Transverse colon (tissue), 4 donors: ENCODE data around the gene TCN2. TPM values are rescaled to one million over a fixed set of nuclear protein-coding genes. Genes with fewer than 3 reads are reported as not detected.

ENCODE experiments used
- DNase-seq: peaks from one replicate; pipeline ENCODE4 v3.0.0-alpha.2; 2019
- H3K27ac ChIP-seq, 4 donors: fragments of 200-600 bp; sonication (generic); 2 replicates each; pipeline ENCODE4 v1.5.1; 2016 to 2018; ENCODE audit warnings: inconsistent platforms in 4 of 4
- H3K27me3 ChIP-seq: fragments of 200-600 bp; sonication (generic); 2 replicates; pipeline ENCODE4 v1.5.1; 2017; ENCODE audit warnings: inconsistent platforms
- H3K36me3 ChIP-seq, 4 donors: fragments of 200-600 bp; sonication (generic); 2 replicates each; pipeline ENCODE4 v1.5.1; 2017 to 2019; ENCODE audit warnings: inconsistent platforms in 4 of 4
- H3K4me1 ChIP-seq, 4 donors: fragments of 200-600 bp; sonication (generic); 2 replicates each; pipeline ENCODE4 v1.5.1; 2017 to 2020; ENCODE audit warnings: inconsistent platforms in 4 of 4
- H3K4me3 ChIP-seq, 4 donors: fragments of 200-600 bp; sonication (generic); 1 replicate in 1 of 4; 2 replicates in 3 of 4; pipeline versions ENCODE4 v1.5.1 to v1.6.1; 2017 to 2019; ENCODE audit warnings: inconsistent platforms in 4 of 4
- H3K9me3 ChIP-seq, 2 donors: fragments of 200-600 bp; sonication (generic); 2 replicates each; pipeline ENCODE4 v1.5.1; 2017 to 2019; ENCODE audit warnings: inconsistent platforms in 2 of 2
- CTCF ChIP-seq, 5 experiments: fragments of 200-600 bp in 3 of 5; fragments of 450-650 bp in 2 of 5; sonication (generic) in 3 of 5; IDR thresholded peaks; 1 replicate in 2 of 5; 2 replicates in 3 of 5; pipeline ENCODE4 v1.5.1; 2016 to 2017; ENCODE audit warnings: antibody characterized with exemption in 5 of 5, inconsistent platforms in 3 of 5, mild to moderate bottlenecking in 2 of 5, moderate library complexity in 1 of 5
- EP300 ChIP-seq: sonication (generic); formaldehyde crosslinking; IDR thresholded peaks from one replicate; pipeline ENCODE4 v1.6.1; 2017; ENCODE audit warnings: antibody characterized with exemption, low read depth
- POLR2A ChIP-seq: fragments of 450-650 bp; IDR thresholded peaks from one replicate; pipeline ENCODE4 v1.6.1; 2016; ENCODE audit warnings: antibody characterized with exemption, mild to moderate bottlenecking, moderate library complexity
- POLR2AphosphoS5 ChIP-seq, 3 donors: sonication (generic); formaldehyde crosslinking; IDR thresholded peaks; one replicate each; pipeline ENCODE4 v1.6.1; 2016; ENCODE audit warnings: antibody characterized with exemption in 3 of 3
- WGBS, 2 donors: methylation state at CpG; one replicate each; pipeline ENCODE4 v1.1.5; 2018; ENCODE audit warnings: low coverage in 1 of 2; 5-methylcytosine and 5-hydroxymethylcytosine counted together
- in situ Hi-C, 4 donors: fragments of 200-750 bp; cut with MboI; loops; one replicate each; pipeline versions ENCODE4 v1.15.0 to v1.15.1; 2017; ENCODE audit warnings: low sequenced_read_pairs in 3 of 4, low pct_ligation_motif_present in 1 of 4, low pct_unique_long_range_greater_than_20kb in 1 of 4
- intact Hi-C: fragments of 100-400 bp; cut with DNase I; formaldehyde crosslinking; loops from one replicate; pipeline ENCODE4 v1.15.1; 2023; ENCODE audit warnings: low total_unique reads
- total RNA-seq, 4 donors: library from RNA; depleted of rRNA; stranded (reverse); fragments of >200 nt; gene quantifications; one replicate each; pipeline ENCODE4 v1.1.0, GENCODE V29; 2016

The TCN2 gene
- total RNA-seq, 4 donors from 2014 or later: 16.5 to 63.8 (median 28.4) TPM

- Histone ChIP-seq H3K36me3 (no peaks in the 10 kb centered on the region), H3K9me3 (no peaks in the 10 kb centered on the region), H3K4me3 (no peak overlapping the region), H3K27ac (no peak overlapping the region), H3K4me1 (peaks cover 0 to 4% (median 2%) of the 10 kb centered on the region in 4 donors), H3K27me3 (no peaks in the 10 kb centered on the region)
- TF ChIP-seq CTCF (IDR thresholded peaks at IDR 0.05): no peak
- TF ChIP-seq EP300: no peak
- no peak for TF ChIP-seq POLR2A
- no peak for TF ChIP-seq POLR2AphosphoS5 (IDR thresholded peaks at IDR 0.05)
- no peak for DNase-seq
- intact Hi-C loops: no loop called here
- in situ Hi-C loops: no loop called here
- WGBS, 2 donors: 56 to 57% methylated on average over 2 of the region's 2 CpGs
Measured at GRCh38 chr22:30596199-30596598, 10.8 kb upstream of the TCN2 start.

- Histone ChIP-seq H3K27me3 (no peaks in the 10 kb centered on the region), H3K9me3 (no peaks in the 10 kb centered on the region), H3K36me3 (no peaks in the 10 kb centered on the region), H3K4me1 (peaks cover 0 to 10% (median 8%) of the 10 kb centered on the region in 4 donors), H3K4me3 (no peak overlapping the region), H3K27ac (no peak overlapping the region)
- 97% methylated on average over 28 of the region's 29 CpGs; no CpG with 5 or more reads in 1 of the 2 donors for WGBS, 2 donors
- no peak for DNase-seq
- intact Hi-C loops: no loop called here
- TF ChIP-seq EP300 (no peak), CTCF (IDR thresholded peaks at IDR 0.05) (no peak), POLR2A (no peak), POLR2AphosphoS5 (IDR thresholded peaks at IDR 0.05) (no peak)
- in situ Hi-C loops: no loop called here
Measured at GRCh38 chr22:30596886-30597285, 10.1 kb upstream of the TCN2 start.

DNA sequence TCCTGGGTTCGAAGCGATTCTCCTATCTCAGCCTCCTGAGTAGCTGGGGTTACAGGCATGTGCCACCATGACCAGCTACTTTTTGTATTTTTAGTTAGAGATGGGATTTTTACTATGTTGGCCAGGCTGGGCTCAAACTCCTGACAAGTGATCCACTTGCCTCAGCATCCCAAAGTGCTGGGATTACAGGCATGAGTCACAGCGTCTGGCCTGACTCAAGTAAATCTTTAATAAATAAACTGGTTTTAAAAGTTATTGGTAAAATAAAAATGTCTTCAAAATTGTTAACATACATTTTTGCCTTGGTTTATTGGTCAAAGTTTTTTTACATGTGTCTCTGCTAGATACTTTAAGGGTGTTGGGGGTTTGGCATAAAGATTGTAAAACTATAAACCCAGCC is 8.0 kb upstream of the TCN2 start:
- TF ChIP-seq CTCF (IDR thresholded peaks at IDR 0.05) (no peak), POLR2A (no peak), EP300 (no peak), POLR2AphosphoS5 (IDR thresholded peaks at IDR 0.05) (no peak)
- H3K4me3 ChIP-seq: no peak overlapping the region
- no peaks in the 10 kb centered on the region for H3K9me3 ChIP-seq
- H3K4me1 ChIP-seq: peaks cover 0 to 23% (median 11%) of the 10 kb centered on the region in 4 donors
- WGBS, 2 donors: 88% methylated on average over 3 of the region's 3 CpGs; no CpG with 5 or more reads in 1 of the 2 donors
- no peaks in the 10 kb centered on the region for H3K36me3 ChIP-seq
- DNase-seq: no peak
- no peak overlapping the region for H3K27ac ChIP-seq
- intact Hi-C loops (no loop called here), in situ Hi-C loops (no loop called here)
- no peaks in the 10 kb centered on the region for H3K27me3 ChIP-seq

DNA sequence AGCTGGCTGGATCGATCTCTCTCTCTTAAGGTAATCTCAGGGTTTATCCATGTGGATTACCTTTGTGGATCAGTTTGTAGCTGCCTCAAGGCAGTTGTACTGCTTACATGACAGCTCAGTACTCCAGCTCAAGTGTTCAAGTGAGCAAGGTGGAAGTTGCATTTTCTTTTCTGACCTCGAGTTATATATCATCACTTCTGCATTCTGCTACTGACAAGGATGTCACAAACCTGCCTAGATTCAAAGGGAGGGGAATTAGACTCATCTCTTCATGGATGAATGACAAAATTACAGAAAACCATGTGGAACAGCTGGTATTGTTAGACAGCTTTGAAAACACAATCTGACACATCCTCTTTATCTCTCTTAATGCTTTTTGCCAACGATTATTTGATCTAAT is 6.1 kb upstream of the TCN2 start:
- WGBS, 2 donors: 36 to 52% methylated on average over 3 of the region's 3 CpGs
- Histone ChIP-seq H3K4me3 (no peak overlapping the region), H3K9me3 (no peaks in the 10 kb centered on the region), H3K36me3 (no peaks in the 10 kb centered on the region), H3K27ac (no peak overlapping the region), H3K27me3 (no peaks in the 10 kb centered on the region), H3K4me1 (peaks cover 6 to 42% (median 18%) of the 10 kb centered on the region in 4 donors)
- intact Hi-C loops: no loop called here
- no peak for TF ChIP-seq EP300
- no peak for TF ChIP-seq POLR2AphosphoS5 (IDR thresholded peaks at IDR 0.05)
- no peak for TF ChIP-seq CTCF (IDR thresholded peaks at IDR 0.05)
- no peak for TF ChIP-seq POLR2A
- in situ Hi-C loops: no loop called here
- DNase-seq: no peak
